GM19328 (cell line): Measurements from ENCODE around the gene LARP4B.

ENCODE experiments used
- ATAC-seq: cut with Tn5 transposase; IDR thresholded peaks from one replicate; pipeline ENCODE4 v1.9.1; 2021; ENCODE audit warnings: mild to moderate bottlenecking, moderate library complexity; ENCODE audit not compliant: unreplicated experiment

The LARP4B gene

DNA sequence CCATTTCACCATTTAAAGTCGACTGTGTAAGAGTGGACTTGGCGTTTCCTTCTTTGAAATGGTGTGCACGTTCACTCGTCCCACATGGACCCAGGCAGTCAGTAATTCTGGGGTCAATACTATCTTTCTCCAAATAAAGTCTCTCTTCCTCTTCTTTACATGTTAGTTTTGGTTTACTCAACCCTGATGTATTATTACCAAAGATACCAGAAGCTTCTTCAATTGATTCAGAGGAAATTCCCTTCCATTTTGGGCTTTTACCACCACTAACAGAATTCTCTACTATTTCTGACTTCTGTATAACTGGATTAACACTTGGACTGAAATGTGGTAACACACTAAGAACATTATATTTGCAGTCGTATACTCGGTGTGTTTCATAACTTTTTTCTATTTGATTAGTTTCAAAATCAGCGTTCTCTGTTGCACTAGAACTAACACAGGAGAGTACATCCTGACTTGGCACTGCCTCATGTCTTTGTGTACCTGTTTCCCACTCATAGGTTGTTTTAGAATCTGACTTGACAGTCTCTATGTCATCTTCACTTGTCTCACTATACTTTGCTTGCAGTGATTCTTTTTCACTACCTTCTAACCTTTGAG lies 60.8 kb downstream of the LARP4B start:
- no peak for ATAC-seq

DNA sequence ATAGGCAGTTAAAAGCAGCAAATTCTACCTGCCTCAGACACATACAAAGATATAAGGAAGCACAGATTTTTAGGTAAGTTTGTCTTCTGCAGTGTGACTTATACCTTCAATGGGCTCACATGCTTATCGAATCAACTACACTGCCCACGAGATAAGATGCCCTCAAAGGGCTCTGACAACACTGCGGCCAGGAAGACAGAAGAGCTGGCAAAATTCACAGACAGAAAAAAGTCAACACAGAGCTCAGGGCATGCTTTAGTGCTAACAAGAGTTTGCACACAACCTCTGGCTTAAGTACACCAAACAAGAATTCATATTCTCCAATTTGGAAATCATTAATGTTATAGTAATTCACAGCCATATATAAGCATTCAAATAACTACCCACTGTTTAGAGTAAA lies 62.3 kb downstream of the LARP4B start:
- no peak for ATAC-seq

DNA sequence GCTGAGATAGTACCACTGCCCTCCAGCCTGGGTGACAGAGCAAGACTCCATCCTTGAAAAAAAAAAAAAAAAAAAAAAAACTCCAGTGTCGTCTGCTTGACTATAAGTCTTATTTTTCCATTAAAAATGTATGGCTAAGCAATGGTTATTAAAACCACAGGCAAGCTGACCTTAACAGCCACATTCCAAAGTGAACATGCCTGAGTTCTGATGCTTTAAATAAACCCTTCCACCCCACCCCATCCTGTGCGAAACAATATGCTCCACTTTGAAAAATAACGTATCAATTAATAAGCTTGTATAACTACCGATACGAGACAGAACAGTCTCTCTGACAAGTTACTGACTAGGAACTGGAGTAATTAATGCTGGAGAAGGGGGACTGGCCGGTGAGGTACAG lies 63.7 kb downstream of the LARP4B start:
- no peak for ATAC-seq

DNA sequence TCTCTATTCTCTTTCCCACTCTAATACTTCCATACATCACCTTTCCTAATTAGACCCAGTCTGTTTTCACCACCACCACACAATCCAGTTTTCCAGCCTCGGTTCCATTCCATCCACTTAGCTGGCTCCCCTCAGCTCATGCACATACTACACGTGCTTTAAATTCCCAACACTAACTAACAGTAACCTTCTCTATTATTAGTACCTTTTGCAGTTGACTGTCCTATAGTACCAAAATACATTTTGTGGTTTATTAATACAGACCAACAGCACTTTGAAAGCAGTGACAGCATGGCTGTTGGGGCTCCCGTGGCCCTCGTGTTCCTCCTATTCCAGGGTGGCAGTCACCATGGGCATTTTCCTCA lies 64.9 kb downstream of the LARP4B start:
- no peak for ATAC-seq

DNA sequence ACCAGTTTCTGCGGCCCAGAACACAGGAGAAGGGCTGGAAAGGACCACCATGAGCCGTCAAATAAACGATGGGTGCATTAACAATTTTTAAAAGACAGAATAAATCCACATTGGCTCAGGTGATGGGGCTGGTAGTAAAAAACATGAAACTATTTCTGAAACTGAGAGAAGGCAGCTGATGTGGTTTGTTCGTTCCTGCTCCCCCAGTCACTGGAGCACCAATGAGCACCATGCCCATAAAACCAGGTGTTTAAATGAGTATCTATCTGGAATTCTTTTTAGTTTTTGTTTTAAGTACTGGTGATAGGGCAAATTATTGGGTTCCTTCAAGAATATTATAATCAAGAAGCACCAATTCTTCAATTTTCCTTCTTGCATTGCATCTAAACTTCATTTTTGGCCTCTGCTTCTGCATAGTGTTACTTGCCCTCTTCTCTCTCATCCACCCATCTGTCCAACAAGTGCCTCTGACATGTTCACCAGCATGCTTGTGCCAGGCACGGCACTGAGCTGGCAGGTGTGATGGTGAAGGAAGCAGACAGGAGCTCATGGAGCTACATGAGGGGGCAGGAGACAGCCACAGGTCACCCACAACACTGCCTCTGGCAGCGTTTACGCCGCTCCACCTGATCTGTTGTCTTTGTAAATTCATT lies 65.5 kb downstream of the LARP4B start:
- ATAC-seq: no peak

DNA sequence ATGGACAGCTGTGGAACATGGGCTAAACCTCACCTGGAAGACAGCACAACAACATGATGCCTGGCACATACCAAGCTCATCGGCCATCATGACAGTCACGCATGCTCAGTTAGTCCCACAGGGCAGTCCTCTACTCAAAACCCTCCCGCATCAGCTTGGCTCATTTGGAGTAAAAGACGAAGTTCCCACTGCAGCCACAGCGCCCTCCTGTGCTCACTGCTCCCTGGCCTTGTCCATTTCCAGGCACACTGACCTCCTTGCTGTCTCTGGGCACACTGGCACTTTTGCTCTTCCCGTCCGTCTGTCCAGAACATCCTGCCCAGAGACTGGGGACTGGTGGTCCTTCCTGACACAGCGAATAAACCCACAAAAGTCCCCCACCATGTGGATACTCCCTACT lies 66.2 kb downstream of the LARP4B start:
- no peak for ATAC-seq

DNA sequence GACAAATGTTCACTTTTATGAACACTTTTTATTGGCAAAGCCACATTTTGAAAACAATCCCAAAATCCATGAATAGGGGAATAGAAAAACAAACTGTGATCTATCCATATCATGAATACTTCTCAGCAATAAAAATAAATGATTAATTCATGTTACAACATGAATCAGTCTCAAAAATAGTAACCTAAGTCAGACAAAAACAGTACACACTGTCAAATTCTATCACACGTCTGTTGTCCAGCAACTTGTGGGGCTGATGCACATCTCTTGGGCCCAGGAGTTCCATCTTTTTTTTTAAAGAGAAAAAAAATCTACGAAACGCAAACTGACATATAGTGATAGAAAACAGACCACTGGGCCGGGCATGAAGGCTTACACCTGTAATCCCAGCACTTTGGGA lies 71.0 kb downstream of the LARP4B start:
- ATAC-seq: no peak

DNA sequence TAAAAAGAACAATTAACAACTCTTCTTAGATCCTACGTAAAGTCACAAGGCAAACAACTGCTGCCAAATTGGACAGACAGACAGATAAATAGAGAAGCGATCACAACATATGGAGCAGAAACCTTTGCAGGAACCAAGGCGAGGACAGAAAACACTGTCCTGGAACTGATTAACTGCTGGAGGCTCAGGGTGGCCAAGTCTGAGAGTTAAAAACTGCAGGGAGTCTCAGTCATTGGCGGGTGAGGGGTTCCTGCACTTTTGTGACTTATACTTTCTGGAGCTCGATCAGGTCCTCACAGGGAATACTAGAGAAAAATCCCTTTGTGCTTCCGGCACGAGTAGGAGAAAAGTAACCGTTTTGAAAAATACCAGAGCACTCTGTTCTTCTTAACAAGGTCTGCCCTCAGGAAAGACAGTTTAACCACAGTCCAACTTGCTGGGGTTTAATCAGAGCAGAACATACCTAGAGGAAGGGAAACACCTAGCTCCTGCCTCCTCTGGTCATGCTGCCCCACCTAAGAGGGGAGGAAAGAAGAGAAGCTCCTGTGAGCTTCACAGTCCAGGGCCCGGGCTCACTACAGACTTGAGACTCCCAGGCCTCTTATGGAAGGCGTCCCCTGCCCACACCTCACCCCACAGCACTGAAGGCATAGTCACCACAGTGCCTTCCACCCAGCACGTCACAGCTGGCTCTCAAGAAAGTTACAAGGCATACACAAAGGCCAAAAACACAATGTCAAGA lies 74.9 kb downstream of the LARP4B start:
- no peak for ATAC-seq

DNA sequence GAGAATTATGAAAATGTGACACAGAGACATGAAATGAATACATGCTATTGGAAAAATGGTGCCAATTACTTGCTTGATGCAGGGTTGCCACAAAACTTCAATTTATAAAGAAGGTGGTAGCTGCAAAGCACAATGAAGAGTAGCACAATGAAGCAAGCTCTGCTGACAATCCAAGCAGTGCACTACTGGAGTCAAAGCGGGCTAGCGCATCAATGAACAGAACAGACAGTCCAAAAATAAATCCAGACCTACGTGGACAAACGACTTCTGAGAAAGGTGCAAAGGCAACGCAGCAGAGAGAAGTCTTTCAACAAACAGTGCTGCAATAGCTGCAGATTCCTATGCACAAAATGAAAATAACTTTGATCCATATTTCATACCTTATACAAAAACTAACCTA lies 75.8 kb downstream of the LARP4B start:
- ATAC-seq: no peak

DNA sequence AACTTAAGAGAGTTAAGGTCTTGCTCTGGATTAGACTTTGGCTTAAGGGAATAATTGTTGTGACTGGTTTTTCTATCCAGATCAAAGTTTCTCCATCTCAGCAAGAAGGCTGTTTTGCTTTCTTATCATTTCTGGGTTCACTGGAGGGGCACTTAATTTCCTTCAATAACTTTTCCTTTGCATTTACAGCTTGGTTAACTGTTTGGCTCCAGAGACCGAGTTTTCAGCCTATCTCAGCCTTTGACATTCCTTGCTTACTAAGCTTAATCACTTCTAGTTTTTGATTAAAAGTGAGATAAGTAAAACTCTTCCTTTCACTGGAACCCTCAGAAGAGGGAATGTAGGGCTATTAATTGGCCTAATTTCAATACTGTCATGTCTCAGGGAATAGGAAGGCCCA lies 76.4 kb downstream of the LARP4B start:
- ATAC-seq: no peak

DNA sequence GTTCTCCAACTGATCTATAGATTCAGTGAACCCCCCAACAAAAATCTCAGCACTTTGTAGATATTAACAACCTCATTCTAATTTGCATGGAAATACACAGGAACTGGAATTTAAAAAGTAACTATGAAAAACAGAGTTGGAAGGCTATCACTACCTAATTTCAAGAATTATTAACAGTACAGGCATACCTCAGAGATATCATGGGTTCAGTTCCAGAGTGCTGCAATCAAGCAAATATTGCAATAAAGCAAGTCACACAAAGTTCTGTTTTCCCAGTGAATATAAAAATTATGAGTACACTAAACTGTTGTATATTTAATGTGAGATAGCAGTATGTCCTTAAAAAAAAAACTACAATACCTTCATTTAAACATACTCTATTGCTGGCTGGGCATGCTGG lies 78.5 kb downstream of the LARP4B start:
- no peak for ATAC-seq

DNA sequence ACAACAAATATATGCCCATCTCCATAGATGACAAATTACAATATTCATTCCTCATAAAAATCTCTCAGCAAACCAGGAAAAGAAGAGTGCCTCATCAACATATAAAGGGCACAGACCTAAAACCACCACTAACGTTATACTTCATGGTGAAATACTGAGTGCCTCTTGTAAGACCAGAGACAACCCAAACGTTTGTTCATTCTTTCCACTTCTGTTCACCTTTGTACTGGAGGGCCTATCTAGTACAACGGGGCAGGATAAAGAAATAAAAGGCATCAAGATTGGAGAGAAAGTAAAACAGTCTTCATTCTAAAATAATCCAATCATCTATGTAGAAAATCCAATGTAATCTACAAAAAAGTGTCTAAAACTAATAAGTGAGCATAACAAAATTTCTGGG lies 79.1 kb downstream of the LARP4B start:
- ATAC-seq: peak; percentile 17

DNA sequence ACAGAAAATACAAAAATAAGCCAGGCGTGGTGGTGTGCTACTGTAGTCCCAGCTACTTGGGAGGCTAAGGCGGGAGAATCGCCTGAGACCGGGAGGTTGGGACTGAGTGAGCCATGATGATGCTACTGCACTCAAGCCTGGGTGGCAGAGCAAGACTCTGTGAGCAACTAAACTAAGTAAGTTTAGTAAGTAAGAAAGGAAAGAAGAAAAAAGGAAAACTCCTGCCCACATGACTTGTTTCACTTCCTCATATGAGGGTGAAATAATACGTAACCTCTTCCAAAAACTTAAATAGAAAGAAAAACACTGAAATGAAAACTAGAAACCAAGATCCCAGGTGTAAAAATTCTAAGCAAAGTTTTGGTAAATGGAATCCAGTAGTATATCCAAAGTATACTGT lies 79.6 kb downstream of the LARP4B start:
- ATAC-seq: peak; percentile 87

DNA sequence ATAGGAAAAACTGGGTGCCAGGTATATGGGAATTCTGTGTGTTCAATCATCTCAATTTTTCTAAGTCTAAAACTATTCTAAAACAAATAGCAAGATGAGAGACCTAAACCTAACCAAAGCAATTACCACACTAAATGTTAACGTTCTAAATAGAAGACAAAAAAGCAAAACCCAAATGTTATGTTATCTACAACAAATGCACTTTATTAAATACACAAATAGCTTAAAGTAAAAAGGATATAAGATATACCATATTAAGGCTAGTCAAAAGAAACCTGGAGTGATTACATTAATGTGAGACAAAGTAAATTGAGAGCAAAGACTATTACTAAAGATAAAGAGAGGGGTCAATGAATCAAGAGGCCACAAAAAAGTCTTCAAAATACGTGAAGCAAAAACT lies 81.4 kb downstream of the LARP4B start:
- ATAC-seq: no peak

DNA sequence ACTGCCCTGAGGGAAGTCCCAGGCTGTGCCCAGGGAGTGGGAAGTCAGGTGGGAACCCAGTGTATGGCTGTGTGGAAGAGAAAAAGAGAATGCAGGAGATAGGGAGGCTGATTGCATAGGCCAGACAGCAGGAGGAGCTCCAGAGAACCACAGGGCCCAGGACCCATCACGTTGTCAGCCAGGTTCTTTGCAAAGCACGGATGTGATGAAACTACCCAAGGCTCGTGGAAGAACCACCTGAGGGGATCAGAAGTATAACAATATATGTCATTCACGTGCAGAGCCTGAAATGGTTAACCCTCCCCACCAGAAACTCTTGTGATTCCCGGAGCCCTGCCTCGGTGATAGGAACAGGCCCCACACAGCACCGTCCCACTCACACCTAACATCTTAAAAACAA lies 83.6 kb downstream of the LARP4B start:
- no peak for ATAC-seq

DNA sequence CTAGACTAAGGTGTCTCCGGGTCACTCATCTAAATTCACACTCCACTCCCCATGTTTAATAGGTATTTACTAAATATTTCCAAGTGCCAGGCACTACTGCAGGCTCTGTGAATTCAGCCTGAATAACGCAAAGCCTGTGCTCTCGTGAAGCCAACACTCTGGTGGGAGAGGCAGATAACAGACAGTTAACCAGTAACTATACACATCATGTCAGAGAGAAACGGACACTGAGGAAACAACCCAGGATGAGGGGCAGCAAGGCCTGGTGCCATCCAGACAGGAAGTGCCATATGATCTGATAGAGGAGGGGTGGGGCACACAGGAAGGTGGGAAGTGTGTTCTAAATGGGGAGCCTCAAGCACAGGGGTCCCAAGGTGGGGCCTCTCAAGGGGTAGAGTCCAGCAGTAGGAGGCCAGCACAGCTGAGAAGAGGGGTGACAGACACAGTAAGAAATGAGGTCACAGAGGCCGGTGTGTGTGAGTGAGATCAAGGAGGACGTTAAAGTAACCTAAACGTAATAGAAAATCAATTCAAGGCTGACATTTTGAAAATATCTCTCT lies 85.3 kb downstream of the LARP4B start:
- no peak for ATAC-seq

DNA sequence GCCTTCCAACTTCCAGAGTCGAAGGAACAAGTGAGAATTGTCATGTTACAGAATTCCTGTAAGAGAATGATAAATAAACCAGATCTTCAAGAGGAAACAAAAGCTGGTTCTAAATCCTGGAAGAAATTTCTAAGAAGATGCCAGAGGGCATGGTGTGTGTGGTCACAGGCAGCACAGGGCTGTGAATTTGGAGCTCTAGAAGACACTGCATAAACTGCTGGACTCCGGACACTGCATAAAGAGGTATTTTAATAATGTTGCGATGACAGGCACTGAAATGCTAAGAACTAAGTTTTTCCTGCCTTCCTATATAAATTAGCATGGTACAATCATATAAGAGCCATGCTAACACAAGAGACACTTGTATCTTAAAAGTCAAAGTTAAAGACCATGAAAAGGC lies 86.0 kb downstream of the LARP4B start:
- ATAC-seq: no peak

DNA sequence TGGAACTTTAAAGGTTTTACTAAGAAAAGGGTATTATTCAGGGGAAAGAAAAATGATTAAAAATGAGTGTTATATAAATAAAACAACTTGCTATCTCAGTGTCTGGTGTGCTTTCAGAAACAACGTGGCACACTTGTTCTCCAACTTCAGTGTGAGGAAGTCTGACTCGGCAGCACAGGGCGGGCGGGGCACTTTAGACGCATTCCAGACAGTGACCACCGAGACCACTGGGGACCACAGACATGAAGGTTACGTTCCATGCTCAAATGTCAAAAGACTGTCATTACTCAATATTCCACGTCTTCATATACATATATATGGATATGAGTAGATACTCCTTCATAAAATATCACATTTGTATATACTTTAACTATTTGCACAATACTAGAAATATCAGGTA lies 87.0 kb downstream of the LARP4B start:
- no peak for ATAC-seq

DNA sequence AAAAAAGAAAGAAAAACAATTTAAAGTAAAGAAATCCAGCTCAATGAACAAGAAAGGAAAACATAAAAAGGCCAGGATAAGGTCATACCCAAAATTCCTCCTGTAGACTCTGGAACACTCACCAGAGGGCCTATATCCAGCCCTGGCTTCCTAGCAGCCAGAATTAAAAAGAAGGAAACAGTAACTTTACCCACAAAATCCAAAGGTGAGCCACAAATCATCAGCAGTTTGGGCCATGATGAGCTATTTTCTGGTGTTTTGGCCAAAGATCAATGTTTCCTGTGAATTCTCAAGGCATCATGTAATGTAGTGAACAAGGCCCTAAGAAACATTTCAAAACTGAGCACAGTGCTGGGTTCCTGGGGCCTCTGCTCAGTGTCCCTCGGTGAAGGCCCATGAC lies 87.8 kb downstream of the LARP4B start:
- ATAC-seq: no peak

DNA sequence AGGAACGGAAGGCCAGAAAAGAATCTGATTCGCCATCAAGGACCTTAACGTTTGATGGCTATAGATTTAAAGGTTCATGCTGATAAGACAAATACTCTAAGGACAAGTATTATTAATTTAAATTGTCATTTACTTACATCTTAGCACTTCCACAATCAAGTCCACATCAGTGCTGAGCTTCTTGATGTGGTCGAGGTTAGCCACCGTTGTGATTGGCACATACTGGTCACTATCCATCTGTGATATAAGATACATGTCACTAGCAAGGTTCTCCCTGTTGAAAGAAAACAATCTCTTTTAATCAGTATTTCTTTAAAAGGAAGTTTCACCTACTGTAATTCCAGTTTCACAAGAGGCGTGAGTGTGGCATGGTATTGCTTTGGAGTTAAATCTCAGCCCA lies 88.7 kb downstream of the LARP4B start:
- no peak for ATAC-seq

DNA sequence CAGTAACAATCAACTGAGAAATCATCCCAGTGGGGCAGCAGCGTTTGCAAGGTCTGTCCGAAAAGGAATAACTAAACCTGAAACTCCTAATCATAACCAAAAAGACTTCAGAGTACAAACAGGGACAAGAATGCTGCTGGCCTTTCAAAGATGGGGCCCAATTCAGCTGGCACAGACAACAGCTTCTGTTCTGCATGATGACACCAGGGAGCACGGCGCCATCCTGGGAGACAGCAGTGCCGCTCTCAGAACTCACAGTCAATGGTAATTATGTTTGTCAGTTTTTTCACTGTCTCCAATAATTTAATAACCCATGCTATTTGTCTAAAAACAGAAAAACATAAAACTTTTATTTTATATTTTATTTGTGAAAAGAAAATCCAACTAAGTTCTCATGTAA lies 90.0 kb downstream of the LARP4B start:
- ATAC-seq: no peak

DNA sequence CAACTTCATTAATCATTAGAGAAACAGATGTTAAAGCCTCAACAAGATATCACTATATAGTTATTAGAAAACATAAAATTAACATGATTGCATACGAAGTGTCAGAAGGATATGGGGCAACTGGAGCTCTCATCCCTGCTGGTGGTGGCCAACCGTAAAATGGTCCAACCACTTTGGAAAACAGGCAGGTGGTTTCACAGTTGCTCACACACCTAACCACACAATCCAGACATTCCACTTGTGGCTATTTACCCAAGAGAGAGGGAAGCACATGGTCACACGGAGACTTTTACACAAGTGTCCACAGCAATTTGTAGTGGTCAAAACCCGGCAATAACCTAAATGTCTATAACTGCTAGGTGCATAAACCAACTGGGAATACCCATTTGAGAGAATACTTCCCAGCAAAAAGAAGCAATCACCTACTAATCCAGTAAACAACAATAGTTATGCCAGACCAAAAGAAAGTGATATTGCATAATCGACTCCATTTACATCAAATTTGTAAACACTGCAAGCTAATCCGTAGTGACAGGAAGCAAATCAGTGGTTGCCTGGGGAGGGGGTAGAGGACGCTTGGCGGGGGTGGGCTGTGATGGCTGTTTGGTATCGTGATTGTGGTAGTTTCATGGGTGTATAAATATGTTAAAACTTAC lies 91.8 kb downstream of the LARP4B start:
- ATAC-seq: no peak
